Glutamatergic neuron (in vitro differentiated cells): ENCODE data around the gene SLC13A3. TPM values are rescaled to one million over a fixed set of nuclear protein-coding genes. Genes with fewer than 3 reads are reported as not detected.

Experiments used
- DNase-seq: peaks from one replicate; pipeline ENCODE4 v3.0.0; 2022
- H3K27ac Mint-ChIP-seq: one replicate; pipeline ENCODE4 v1.8.0; 2020; ENCODE audit warnings: mild to moderate bottlenecking, mixed read lengths, inconsistent platforms; ENCODE audit not compliant: unreplicated experiment
- H3K27me3 Mint-ChIP-seq: one replicate; pipeline ENCODE4 v1.8.0; 2020; ENCODE audit warnings: mild to moderate bottlenecking, moderate library complexity, mixed read lengths, inconsistent platforms; ENCODE audit not compliant: unreplicated experiment
- H3K36me3 Mint-ChIP-seq: one replicate; pipeline ENCODE4 v1.8.0; 2020; ENCODE audit warnings: mild to moderate bottlenecking, mixed read lengths, inconsistent platforms; ENCODE audit not compliant: unreplicated experiment
- H3K4me1 Mint-ChIP-seq: one replicate; pipeline ENCODE4 v1.8.0; 2020; ENCODE audit warnings: mild to moderate bottlenecking, low read depth, mixed read lengths, inconsistent platforms; ENCODE audit not compliant: unreplicated experiment
- H3K4me3 Mint-ChIP-seq: one replicate; pipeline ENCODE4 v1.8.0; 2020; ENCODE audit warnings: mild to moderate bottlenecking, mixed read lengths, inconsistent platforms; ENCODE audit not compliant: unreplicated experiment
- H3K9me3 Mint-ChIP-seq: one replicate; pipeline ENCODE4 v1.8.0; 2020; ENCODE audit warnings: mild to moderate bottlenecking, moderate library complexity, mixed read lengths, inconsistent platforms; ENCODE audit not compliant: unreplicated experiment
- total RNA-seq: library from RNA; stranded (reverse); fragmentation: NEBNext Ultra II Directional; extraction: Animal tissue kit (Norgen Biotek cat#: 25700); gene quantifications from one replicate; pipeline ENCODE4 v1.2.1, GENCODE V29; 2021; ENCODE audit not compliant: unreplicated experiment
- TF ChIP-seq, protein P1 (sequence below): fragments of 200-600 bp; sonication (generic); IDR thresholded peaks from one replicate; pipeline ENCODE4 v1.5.0; 2021; ENCODE audit not compliant: partially characterized antibody, unreplicated experiment

Gene SLC13A3
- total RNA-seq, 1 donor from 2014 or later: 5.8 TPM

DNA sequence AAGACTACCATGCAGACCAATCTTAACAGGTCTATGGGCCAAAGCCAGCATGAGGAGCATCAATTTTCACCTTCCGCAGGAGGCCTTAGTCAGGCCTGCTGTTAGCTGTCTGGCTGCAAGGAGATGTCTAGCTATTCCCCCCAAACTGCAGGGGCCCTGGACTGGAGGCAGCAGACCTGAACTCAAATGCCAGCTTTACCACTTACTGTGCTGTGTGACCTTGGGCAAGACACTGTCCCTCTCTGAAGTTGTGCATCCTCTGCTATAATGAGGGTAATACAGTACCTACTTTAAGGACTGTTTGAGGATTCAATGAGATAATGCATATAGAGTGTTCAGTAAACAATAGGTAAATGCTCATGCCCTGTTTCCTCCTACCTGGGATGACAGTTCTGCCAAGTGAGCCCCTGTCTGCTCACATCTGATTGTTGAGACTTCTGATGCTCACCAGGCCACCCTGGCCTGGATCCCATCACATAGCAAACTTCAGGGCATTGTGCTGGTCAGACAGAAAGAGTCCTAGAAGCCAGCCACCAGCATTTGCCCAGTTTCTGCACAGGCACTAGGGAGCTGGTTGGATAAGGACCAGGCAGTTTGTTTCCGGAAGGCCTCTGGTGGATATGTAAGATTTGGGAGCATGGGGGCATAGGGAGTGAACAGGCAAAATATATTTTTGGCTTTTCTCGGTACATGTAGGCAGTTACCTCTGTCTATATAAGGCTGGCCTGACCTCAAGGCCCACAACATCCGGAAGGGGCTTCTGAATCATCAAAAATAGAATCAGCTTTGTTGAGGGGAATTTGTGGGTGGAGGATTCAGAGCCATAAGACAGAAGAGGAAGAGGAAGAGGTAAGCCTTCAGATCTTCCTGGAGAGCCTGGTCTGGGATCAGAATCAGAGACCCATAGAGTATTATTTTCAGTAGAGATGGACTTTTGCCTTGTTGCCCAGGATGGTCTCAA, 98.5 kb downstream of the SLC13A3 start:
- no peak overlapping the region for H3K4me3 Mint-ChIP-seq
- no peak overlapping the region for H3K27ac Mint-ChIP-seq
- H3K4me1 Mint-ChIP-seq: peaks cover 3% of the 10 kb centered on the region

DNA sequence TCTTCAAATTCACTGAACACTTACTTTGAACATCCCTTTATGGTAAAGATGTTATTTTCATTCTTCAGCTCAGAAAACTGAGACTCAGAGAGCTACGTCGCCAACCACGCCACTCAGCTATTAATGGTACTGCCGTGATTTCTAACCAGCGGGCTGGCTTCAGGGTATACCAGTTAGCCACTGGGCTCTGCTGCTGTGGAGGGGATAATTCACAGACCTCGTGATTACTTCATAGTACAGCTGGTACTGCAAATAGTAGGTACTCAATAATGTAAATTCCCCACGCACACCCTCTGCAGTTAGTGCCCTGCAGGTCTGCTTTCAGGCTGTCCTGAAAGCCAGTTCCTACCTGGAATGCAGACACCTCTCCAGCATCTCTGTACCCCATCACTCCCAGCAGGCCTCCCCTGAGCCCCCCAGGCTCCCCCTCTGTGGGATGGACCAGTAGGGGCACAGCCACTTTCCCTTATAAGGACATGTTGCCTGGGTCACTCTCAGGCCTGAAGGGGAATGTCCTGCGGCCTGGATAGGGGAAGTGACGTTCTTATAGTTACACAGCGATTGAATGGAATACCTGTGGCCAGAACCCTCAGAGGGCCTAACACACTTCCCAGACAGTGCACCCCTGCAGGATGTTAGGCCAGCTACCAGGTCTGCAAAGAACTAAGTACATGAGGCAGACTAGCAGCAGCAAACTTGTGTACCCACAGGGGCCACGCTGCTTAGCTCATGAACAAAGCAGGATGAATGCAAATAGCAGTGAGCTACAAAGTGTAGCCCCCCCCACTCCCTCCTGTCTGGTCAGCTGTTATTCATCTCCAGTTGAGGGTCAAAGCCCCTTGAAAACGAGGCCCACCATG, 99.5 kb downstream of the SLC13A3 start:
- no peak for DNase-seq
- H3K4me3 Mint-ChIP-seq: no peak overlapping the region
- peaks cover 2% of the 10 kb centered on the region for H3K27me3 Mint-ChIP-seq
- no peaks in the 10 kb centered on the region for H3K36me3 Mint-ChIP-seq
- H3K27ac Mint-ChIP-seq: no peak overlapping the region
- no peaks in the 10 kb centered on the region for H3K9me3 Mint-ChIP-seq
- H3K4me1 Mint-ChIP-seq: no peaks in the 10 kb centered on the region
- TF ChIP-seq, protein P1, sequence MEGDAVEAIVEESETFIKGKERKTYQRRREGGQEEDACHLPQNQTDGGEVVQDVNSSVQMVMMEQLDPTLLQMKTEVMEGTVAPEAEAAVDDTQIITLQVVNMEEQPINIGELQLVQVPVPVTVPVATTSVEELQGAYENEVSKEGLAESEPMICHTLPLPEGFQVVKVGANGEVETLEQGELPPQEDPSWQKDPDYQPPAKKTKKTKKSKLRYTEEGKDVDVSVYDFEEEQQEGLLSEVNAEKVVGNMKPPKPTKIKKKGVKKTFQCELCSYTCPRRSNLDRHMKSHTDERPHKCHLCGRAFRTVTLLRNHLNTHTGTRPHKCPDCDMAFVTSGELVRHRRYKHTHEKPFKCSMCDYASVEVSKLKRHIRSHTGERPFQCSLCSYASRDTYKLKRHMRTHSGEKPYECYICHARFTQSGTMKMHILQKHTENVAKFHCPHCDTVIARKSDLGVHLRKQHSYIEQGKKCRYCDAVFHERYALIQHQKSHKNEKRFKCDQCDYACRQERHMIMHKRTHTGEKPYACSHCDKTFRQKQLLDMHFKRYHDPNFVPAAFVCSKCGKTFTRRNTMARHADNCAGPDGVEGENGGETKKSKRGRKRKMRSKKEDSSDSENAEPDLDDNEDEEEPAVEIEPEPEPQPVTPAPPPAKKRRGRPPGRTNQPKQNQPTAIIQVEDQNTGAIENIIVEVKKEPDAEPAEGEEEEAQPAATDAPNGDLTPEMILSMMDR: no peak

More for the DNA sequence above, 98.5 kb downstream of the SLC13A3 start:
- Mint-ChIP-seq H3K27me3 (peaks cover 2% of the 10 kb centered on the region), H3K9me3 (no peaks in the 10 kb centered on the region), H3K36me3 (no peaks in the 10 kb centered on the region)
- TF ChIP-seq, protein P1: no peak
- DNase-seq: no peak

DNA sequence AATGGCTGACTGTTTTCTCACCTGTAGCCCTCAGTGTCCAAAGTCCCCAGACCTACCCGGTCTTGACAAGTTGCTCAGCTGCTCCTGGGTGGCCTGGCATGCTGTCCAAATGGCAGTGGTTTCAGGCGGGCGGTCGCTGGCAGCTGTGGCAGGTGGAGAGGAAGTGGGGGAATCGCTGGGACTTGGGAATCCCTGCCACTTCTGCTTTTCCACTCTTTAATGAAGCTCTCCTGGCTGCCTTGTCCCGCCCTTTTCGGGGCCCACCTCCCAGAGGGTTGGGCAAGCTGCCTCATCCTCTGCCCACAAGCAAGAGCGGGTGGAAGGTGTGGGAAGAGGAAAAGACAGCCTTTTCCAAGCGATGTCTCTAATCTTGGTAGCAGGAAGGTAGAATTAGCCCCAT, 100.8 kb downstream of the SLC13A3 start, which contains the start of gene OCSTAMP:
TSS of gene OCSTAMP (minus strand) at position 194 of the 400 bp plus-strand sequence. CDS start at position 100, 94 bp downstream.
- Mint-ChIP-seq H3K4me3 (no peak within 1 kb of the TSS), H3K9me3 (no peaks in the 10 kb centered on the region), H3K27ac (no peak within 1 kb of the TSS), H3K36me3 (no peaks in the 10 kb centered on the region), H3K4me1 (no peaks in the 10 kb centered on the region), H3K27me3 (peaks cover 2% of the 10 kb centered on the region)
- no peak for DNase-seq
- TF ChIP-seq, protein P1: no peak

DNA sequence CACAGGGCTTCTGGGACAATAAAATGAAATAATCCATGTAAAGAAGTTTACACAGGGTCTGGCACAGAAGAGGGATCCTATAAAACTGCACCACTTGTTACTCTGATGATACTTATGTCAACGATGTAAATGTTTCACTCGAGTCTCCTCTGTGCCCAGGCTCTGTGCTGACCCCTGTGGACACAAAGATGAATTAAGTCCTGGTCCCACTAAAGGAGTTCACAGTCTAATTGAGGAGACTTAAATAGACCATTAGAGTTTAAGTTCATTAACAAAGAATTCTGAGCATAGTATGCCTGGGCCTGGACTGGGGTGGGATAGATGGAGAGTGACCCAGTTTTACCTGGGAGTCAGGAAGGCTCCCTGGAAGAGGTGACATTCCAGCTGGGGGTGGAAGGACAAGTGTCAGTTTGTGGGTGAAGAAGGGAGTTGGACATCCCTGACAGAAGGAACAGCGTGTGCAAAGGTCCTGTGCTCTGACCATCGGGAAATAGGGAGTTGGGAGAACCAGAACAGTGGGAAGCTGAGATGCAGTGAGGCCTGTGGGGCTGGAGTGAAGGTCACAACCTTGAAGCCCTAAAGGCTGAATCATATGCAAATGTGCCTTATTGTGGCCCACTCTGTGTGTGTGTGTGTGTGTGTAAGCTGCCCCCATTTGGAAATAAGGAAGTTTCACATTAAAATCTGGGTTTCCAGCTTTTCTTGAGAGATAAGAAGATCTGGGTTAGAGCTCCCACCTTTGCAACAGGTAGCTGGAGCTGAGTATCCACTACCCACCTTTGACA, 101.9 kb downstream of the SLC13A3 start:
- Mint-ChIP-seq H3K36me3 (no peaks in the 10 kb centered on the region), H3K27me3 (peaks cover 2% of the 10 kb centered on the region), H3K27ac (no peak overlapping the region), H3K4me3 (no peak overlapping the region), H3K9me3 (no peaks in the 10 kb centered on the region), H3K4me1 (no peaks in the 10 kb centered on the region)
- TF ChIP-seq, protein P1: no peak
- DNase-seq: no peak
